GM12891 (cell line): ENCODE data around the gene ABCA2.

ENCODE experiments used
- DNase-seq: peaks from one replicate; pipeline ENCODE4 v3.0.0; 2011; ENCODE audit warnings: low spot score; ENCODE audit not compliant: insufficient read length
- FAIRE-seq: peaks from 2 replicates; lab custom pipeline; 2011; peaks lifted over from hg19 to GRCh38; lab: Jason Lieb, UNC
- PAX5 ChIP-seq: IDR thresholded peaks from 2 replicates; pipeline ENCODE4 v1.6.1; 2011; ENCODE audit warnings: low read length, moderate library complexity, mild to moderate bottlenecking; ENCODE audit not compliant: insufficient read depth, severe bottlenecking
- POLR2A ChIP-seq: IDR thresholded peaks from 2 replicates; pipeline ENCODE4 v1.6.1; 2011; ENCODE audit warnings: low read depth, low read length, control low read depth
- POLR2AphosphoS5 ChIP-seq: IDR thresholded peaks from 2 replicates; pipeline ENCODE4 v1.6.1; 2011; ENCODE audit warnings: low read depth, low read length, control low read depth
- POU2F2 ChIP-seq: IDR thresholded peaks from 2 replicates; pipeline ENCODE4 v1.6.1; 2011; ENCODE audit warnings: low read depth, mild to moderate bottlenecking, control low read depth, low read length, moderate library complexity
- SPI1 ChIP-seq: IDR thresholded peaks from 2 replicates; pipeline ENCODE4 v1.6.1; 2011; ENCODE audit warnings: low read depth, low read length, control low read depth
- TAF1 ChIP-seq: IDR thresholded peaks from 2 replicates; pipeline ENCODE4 v1.6.1; 2011; ENCODE audit warnings: low read depth, low read length, control low read depth

The ABCA2 gene

GRCh38 chr9:137054932-137055384 is 26.9 kb upstream of the ABCA2 start:
- FAIRE-seq (no peak), DNase-seq (no peak)
- TF ChIP-seq POU2F2 (no peak), PAX5 (no peak), TAF1 (no peak), POLR2A (no peak)

DNA sequence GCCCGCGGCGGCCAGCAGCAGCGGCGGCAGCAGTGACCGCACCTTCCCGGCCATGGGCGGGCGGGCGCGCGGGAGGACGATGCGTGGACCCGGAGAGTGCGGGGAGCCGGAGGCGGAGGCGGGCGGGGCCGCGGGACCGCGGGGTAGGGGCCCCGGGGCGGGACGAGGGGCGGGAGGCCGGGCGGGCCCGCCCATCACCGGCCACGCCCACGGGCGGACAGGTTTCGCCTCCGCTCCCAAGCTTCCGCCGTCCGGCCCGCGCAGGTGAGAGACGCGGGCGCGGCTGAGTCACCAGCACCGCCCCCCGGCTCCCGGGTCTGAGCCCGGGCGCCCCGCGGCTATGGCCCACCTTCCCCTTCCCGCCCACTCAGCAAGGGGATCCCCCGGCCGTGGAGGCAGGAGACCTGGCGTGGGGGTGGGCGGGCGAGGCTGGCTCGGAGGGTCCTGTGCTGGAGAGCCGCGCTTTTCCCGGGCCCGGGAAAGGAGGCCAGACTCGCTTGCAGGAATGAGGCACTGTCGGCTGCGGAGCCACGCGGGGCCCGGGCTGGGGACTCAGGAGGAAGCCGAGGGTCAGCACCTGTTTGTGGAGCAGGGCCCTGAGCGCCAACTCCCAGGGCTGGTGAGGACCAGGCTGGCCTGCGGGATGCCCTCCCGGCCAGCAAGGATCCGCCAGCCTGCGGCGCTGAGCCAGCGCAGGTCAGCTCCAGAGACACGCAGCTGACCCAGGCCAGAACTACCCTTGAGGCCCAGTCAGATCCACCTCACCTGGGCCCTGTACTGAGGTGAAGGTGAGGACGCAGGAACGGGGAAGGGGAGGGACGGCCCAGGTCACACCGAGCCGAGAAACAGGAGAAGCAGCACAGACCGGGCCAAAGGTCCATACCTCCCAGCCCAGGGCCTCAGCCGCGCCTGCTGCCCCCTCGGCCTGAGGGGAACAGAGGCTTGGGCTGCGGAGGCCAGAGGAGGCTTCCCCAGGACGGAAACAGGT is 26.2 kb upstream of the ABCA2 start, which contains the start of gene ENTPD2:
Gene ENTPD2 (minus strand): TSS at position 118 of the 988 bp plus-strand sequence. CDS start 64 bp downstream, at position 54.
- FAIRE-seq: no peak
- no peak for DNase-seq
- no peak for TF ChIP-seq SPI1
- TF ChIP-seq PAX5: no peak
- no peak for TF ChIP-seq TAF1
- no peak for TF ChIP-seq POLR2AphosphoS5
- no peak for TF ChIP-seq POLR2A
- no peak for TF ChIP-seq POU2F2

GRCh38 chr9:137052998-137053943 is 25.2 kb upstream of the ABCA2 start:
- no peak for FAIRE-seq
- no peak for TF ChIP-seq POU2F2
- no peak for TF ChIP-seq POLR2AphosphoS5
- TF ChIP-seq SPI1: no peak
- TF ChIP-seq POLR2A: no peak
- TF ChIP-seq PAX5: no peak
- TF ChIP-seq TAF1: no peak
- DNase-seq: no peak

- TF ChIP-seq POU2F2 (no peak), POLR2AphosphoS5 (no peak), SPI1 (no peak), POLR2A (no peak), TAF1 (no peak), PAX5 (no peak)
- FAIRE-seq (no peak), DNase-seq (no peak)
Observed at GRCh38 chr9:137052293-137052692, 24.3 kb upstream of the ABCA2 start.

- FAIRE-seq: no peak
- no peak for TF ChIP-seq POLR2AphosphoS5
- no peak for TF ChIP-seq TAF1
- TF ChIP-seq PAX5: no peak
- TF ChIP-seq POLR2A: no peak
- TF ChIP-seq POU2F2: no peak
- no peak for TF ChIP-seq SPI1
- DNase-seq: no peak
Observed at GRCh38 chr9:137051145-137051724, 23.2 kb upstream of the ABCA2 start.

GRCh38 chr9:137050570-137050969 is 22.5 kb upstream of the ABCA2 start:
- FAIRE-seq: no peak
- TF ChIP-seq POU2F2 (no peak), TAF1 (no peak), SPI1 (no peak), PAX5 (no peak), POLR2A (no peak), POLR2AphosphoS5 (no peak)
- DNase-seq: no peak

DNA sequence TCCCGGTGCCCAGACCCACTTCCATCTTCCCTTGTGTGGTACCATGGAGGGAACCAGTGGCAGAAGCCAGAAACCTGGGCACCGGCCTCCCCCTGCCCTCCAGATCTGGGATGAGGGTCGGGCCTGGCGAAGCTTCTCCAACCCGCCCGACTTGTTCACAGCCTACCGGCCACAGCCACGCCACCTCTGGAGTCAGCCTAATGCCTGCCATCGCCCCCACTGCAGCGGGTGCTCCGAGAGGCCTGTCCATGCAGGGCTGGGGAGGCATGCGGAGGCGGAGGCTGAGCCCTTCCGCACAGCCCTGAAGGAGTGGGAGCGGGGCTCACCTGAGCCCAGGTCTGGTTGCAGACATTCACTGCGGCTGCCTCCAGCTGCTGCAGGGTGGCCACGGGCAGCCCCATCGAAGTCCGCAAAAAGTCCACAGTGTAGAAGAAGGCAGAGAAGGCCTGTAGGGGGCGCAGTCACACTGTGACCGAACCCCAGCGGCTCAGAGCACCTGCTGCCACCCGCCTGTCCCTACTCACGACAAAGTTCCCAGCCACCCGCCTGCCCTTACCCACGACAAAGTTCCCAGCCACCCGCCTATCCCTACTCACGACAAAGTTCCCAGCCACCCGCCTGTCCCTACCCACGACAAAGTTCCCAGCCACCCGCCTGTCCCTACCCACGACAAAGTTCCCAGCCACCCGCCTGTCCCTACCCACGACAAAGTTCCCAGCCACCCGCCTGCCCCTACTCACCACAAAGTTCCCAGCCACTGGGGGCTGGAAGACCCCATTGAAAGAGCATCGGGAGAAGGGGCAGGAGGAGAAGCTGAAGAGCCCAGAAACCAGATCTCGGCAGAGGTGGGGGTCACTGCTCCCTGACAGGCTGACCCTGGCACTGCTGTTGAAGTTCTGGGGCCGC is 21.8 kb upstream of the ABCA2 start:
- peak; percentile 73 for DNase-seq
- TF ChIP-seq POLR2AphosphoS5 (no peak), POLR2A (no peak), POU2F2 (no peak), TAF1 (no peak), SPI1 (no peak)

GRCh38 chr9:137048655-137049543 is 20.9 kb upstream of the ABCA2 start:
- TF ChIP-seq TAF1 (no peak), POLR2A (no peak), PAX5 (no peak), POU2F2 (no peak), SPI1 (no peak), POLR2AphosphoS5 (no peak)
- DNase-seq (no peak), FAIRE-seq (no peak)

More for the DNA sequence above, 21.8 kb upstream of the ABCA2 start:
- peak; percentile 74 for FAIRE-seq
